SK-N-MC (cell line): ENCODE data around the gene USP7.

Source experiments
- EZH2 ChIP-seq: fragments of 200-600 bp; sonication (generic); IDR thresholded peaks from one replicate; pipeline ENCODE4 v1.6.1; 2017; ENCODE audit warnings: antibody characterized with exemption
- FOXP2 ChIP-seq: optimal IDR thresholded peaks from 2 replicates; pipeline ENCODE3; 2011; ENCODE audit warnings: mild to moderate bottlenecking, moderate library complexity; ENCODE audit not compliant: insufficient read depth; ENCODE audit errors: extremely low read length, control extremely low read depth
- POLR2AphosphoS5 ChIP-seq: IDR thresholded peaks from 2 replicates; pipeline ENCODE4 v1.6.1; 2012; ENCODE audit warnings: mild to moderate bottlenecking, low read depth, low read length, borderline replicate concordance

DNA sequence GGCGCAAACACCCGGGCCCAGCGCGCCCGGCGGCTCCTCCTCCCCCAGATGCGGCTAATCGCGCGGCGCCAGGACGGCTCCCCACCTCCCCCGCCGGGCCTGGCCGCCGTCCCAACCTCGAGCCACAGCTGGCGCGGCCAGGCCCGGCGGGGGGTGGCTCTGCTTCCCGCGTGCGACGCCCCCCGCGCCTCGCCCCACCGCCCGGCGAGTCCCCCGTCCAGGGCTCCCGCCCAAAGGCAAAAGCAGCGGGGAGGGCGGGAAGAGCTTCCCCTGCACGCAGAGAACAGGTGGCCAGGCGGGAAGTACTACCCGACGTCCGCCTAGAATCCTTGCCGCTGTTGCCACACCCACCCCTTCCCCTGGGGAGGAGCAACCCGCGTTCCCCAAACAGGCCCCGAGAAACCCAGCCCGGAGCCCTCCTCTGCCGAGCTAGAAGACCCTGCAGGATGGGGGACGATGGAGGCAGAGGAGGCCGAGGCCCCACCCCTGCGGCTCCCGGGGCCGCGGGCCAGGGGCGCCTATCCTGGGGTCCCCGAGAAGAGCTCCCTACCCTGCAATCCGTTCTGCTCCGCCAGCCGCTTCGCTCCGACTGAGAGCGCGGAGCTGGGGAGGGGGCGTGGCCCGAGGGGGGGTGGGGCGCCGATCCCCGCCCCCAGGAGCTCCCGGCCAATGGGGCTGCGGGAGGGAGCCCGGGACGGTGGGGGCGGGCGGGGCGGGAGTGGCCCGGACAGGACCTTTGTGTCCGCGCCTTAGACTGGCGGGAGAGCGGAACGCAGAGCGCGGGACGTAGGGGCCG, 95.1 kb downstream of the USP7 start, which contains the start of gene CARHSP1:
- TF ChIP-seq EZH2: no peak
- peak; percentile 71 for TF ChIP-seq FOXP2
- peak; percentile 83 for TF ChIP-seq POLR2AphosphoS5
